Lung (tissue), 12 donors: ENCODE data around the gene CSGALNACT2. TPM values are rescaled to one million over a fixed set of nuclear protein-coding genes. Genes with fewer than 3 reads are reported as not detected.

Source experiments
- ATAC-seq: fragments of 200-7000 bp; cut with Tn5 transposase; one replicate; pipeline ENCODE4 v1.9.1; 2020; ENCODE audit warnings: moderate number of reproducible peaks; ENCODE audit not compliant: insufficient read depth, low FRiP score
- DNase-seq, 3 donors: peaks; one replicate each; pipeline ENCODE4 v3.0.0-alpha.2; 2013 to 2017
- H3K27ac ChIP-seq, 2 donors: one replicate each; pipeline ENCODE4 v1.5.1; 2013; ENCODE audit warnings: mild to moderate bottlenecking in 2 of 2, moderate library complexity in 2 of 2, control low read depth in 1 of 2, inconsistent platforms in 1 of 2, low read depth in 1 of 2, low read length in 1 of 2
- H3K27me3 ChIP-seq, 3 donors: one replicate each; pipeline ENCODE4 v1.5.1; 2013; ENCODE audit warnings: low read length in 2 of 3; ENCODE audit not compliant: control insufficient read depth in 3 of 3, insufficient read depth in 3 of 3
- H3K36me3 ChIP-seq, 4 donors: one replicate each; pipeline ENCODE4 v1.5.1; 2013; ENCODE audit warnings: low read length in 4 of 4, mild to moderate bottlenecking in 1 of 4, moderate library complexity in 1 of 4; ENCODE audit not compliant: control insufficient read depth in 4 of 4, insufficient read depth in 4 of 4
- H3K4me1 ChIP-seq, 5 donors: one replicate each; pipeline ENCODE4 v1.5.1; 2013; ENCODE audit warnings: low read length in 5 of 5, mild to moderate bottlenecking in 2 of 5, moderate library complexity in 1 of 5; ENCODE audit not compliant: control insufficient read depth in 5 of 5, insufficient read depth in 5 of 5
- H3K4me3 ChIP-seq: one replicate; pipeline ENCODE4 v1.5.1; 2013; ENCODE audit warnings: mild to moderate bottlenecking, control low read depth, moderate library complexity
- H3K9ac ChIP-seq, 2 donors: one replicate each; pipeline ENCODE4 v1.5.1; 2013; ENCODE audit warnings: low read length in 2 of 2, control low read depth in 1 of 2; ENCODE audit not compliant: insufficient read depth in 1 of 2
- H3K9me3 ChIP-seq, 4 donors: one replicate each; pipeline ENCODE4 v1.5.1; 2013; ENCODE audit warnings: low read length in 3 of 4, mild to moderate bottlenecking in 1 of 4, moderate library complexity in 1 of 4; ENCODE audit not compliant: control insufficient read depth in 4 of 4, insufficient read depth in 3 of 4
- CTCF ChIP-seq: IDR thresholded peaks from 2 replicates; pipeline ENCODE4 v1.5.1; 2012; ENCODE audit warnings: mild to moderate bottlenecking; ENCODE audit errors: control extremely low read depth, extremely low read depth
- WGBS, 2 donors: extraction: QIAGEN DNeasy Blood & Tissue Kit; methylation state at CpG; one replicate each; pipeline ENCODE4 v1.1.7; 2013; 5-methylcytosine and 5-hydroxymethylcytosine counted together
- polyA plus RNA-seq, 2 donors: library from polyadenylated mRNA; stranded (reverse); fragments of 200-250 nt; gene quantifications; one replicate each; pipeline ENCODE4 v1.2.1, GENCODE V29; 2013
- total RNA-seq, 2 donors: library from RNA; depleted of rRNA in 1 of 2; stranded (reverse); fragments of >200 nt in 1 of 2; gene quantifications; one replicate each; pipeline ENCODE4 v1.2.1, GENCODE V29; 2014 to 2021
- donor health status: control.
- donor health status: control.
- donor health status: Bipolar disorder and iron deficiency.
- donor health status: healthy.
- donor health status: DM: yes; HTN: yes; CAD: no.

The CSGALNACT2 gene
- total and polyA plus RNA-seq, 4 donors, result 9.8 to 48.4 (median 33.3) TPM

GRCh38 chr10:43110338-43111071 is 27.7 kb upstream of the CSGALNACT2 start:
- WGBS, 2 donors, result 56 to 59% methylated on average over 7 of the region's 7 CpGs
- no peak for ATAC-seq
- TF ChIP-seq CTCF, result no peak

GRCh38 chr10:43111101-43111500 is 27.1 kb upstream of the CSGALNACT2 start:
- WGBS, 2 donors, result 90% methylated on average over 11 of the region's 11 CpGs
- H3K4me3 ChIP-seq, result no peak overlapping the region
- DNase-seq (no peak), ATAC-seq (no peak)
- H3K9me3 ChIP-seq, result no peaks in the 10 kb centered on the region
- H3K9ac ChIP-seq, result no peak overlapping the region
- peaks cover 0 to 14% (median 0%) of the 10 kb centered on the region in 5 donors for H3K4me1 ChIP-seq
- no peak for TF ChIP-seq CTCF
- no peaks in the 10 kb centered on the region for H3K36me3 ChIP-seq
- no peak overlapping the region for H3K27ac ChIP-seq
- no peaks in the 10 kb centered on the region for H3K27me3 ChIP-seq

More at GRCh38 chr10:43110338-43111071, 27.7 kb upstream of the CSGALNACT2 start:
- Histone ChIP-seq H3K27me3 (no peaks in the 10 kb centered on the region), H3K4me3 (no peak overlapping the region), H3K27ac (no peak overlapping the region), H3K4me1 (peaks cover 0 to 14% (median 2%) of the 10 kb centered on the region in 5 donors), H3K9me3 (no peaks in the 10 kb centered on the region), H3K9ac (no peak overlapping the region), H3K36me3 (no peaks in the 10 kb centered on the region)
- DNase-seq, result peak; percentile 79 to 92 (median 91)

- WGBS, 2 donors, result 90 to 97% methylated on average over 17 of the region's 17 CpGs
Measured at GRCh38 chr10:43111921-43112607, 26.2 kb upstream of the CSGALNACT2 start.

More at GRCh38 chr10:43111921-43112607, 26.2 kb upstream of the CSGALNACT2 start:
- H3K9me3 ChIP-seq, result no peaks in the 10 kb centered on the region
- H3K9ac ChIP-seq, result no peak overlapping the region
- H3K27me3 ChIP-seq, result no peaks in the 10 kb centered on the region
- no peak overlapping the region for H3K4me3 ChIP-seq
- DNase-seq (no peak), ATAC-seq (no peak)
- no peak for TF ChIP-seq CTCF
- no peak overlapping the region for H3K27ac ChIP-seq
- peaks cover 0 to 14% (median 0%) of the 10 kb centered on the region in 5 donors for H3K4me1 ChIP-seq
- H3K36me3 ChIP-seq, result no peaks in the 10 kb centered on the region
